HT-29 (cell line): ENCODE measurements around the gene ARSI. TPM values are rescaled to one million over a fixed set of nuclear protein-coding genes. Genes with fewer than 3 reads are reported as not detected.

Experiments used
- DNase-seq: peaks from one replicate; pipeline ENCODE4 v3.0.0-alpha.2; 2015; ENCODE audit warnings: low spot score
- total RNA-seq: library from RNA; depleted of rRNA; stranded (reverse); fragments of >200 nt; shearing (Covaris generic); gene quantifications from 2 replicates; pipeline ENCODE4 v1.2.3, GENCODE V29; 2014

The ARSI gene
- total RNA-seq, 1 experiment from 2014 or later: not detected

DNA sequence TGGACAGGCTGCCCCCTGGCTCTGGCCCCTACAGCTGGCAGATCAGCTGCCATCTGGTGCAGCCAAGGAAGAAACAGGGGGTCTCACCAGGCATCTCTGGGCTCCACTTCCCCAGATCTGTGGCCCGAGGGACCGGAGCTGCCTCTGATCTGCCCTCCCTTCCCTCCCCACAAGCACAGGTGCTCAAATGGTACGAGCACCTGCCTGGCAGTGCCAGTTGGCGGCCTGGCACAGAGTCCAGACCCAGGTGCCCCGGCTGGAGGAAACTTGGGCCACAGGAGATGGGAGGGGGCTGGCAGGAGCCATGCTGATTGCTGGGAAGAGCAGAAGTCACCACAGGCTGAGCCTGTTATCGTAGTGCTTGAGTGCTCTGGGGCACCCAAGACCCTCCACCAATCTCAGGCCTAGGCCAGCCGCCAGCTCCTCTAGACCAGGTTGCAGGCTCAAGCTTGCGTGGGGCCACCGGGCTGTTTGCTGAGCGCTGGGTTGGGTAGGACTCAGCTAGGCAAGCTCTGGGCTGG lies 8.1 kb downstream of the ARSI start:
- no peak for DNase-seq

DNA sequence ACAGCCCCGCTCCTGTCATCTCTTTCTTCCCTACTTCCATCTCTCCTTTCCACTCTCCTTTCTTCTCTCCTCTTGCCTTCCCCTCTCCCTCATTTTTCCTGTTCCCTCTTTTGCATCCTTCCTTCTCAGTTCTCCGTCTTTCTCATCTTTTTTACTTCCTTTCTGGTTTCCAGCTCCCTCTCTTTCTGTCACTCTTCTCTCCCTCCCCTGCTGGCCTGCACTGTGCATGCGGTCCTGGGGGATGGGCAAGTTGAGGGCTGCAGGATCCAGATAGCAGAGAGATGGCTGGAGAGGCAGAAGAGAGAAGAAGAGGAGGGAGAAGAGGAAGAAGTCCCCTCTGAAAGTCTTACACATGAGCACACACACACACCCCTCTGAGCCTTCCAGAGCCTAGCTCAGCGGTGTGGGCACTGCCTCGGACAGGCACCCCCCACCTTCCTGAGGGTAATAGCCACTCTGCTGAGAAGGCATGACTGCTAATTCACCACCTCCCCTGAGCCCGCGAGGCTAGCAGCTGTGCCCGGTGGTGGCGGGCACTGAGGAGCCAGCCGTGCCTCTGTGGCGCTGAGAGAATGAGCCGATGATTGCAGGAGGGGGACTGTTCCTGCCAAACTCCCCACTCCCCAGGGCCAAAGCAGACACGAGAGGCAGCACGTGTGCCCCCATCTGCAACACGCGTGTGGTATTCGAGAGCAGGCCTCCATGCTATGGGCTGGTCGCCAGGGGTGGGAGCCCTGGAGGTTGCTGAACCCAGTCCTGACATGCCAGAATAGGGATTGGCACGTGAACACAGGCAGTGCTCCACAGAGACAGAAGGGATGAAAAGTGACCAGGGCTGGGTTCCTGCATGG lies 9.4 kb downstream of the ARSI start:
- DNase-seq: no peak

DNA sequence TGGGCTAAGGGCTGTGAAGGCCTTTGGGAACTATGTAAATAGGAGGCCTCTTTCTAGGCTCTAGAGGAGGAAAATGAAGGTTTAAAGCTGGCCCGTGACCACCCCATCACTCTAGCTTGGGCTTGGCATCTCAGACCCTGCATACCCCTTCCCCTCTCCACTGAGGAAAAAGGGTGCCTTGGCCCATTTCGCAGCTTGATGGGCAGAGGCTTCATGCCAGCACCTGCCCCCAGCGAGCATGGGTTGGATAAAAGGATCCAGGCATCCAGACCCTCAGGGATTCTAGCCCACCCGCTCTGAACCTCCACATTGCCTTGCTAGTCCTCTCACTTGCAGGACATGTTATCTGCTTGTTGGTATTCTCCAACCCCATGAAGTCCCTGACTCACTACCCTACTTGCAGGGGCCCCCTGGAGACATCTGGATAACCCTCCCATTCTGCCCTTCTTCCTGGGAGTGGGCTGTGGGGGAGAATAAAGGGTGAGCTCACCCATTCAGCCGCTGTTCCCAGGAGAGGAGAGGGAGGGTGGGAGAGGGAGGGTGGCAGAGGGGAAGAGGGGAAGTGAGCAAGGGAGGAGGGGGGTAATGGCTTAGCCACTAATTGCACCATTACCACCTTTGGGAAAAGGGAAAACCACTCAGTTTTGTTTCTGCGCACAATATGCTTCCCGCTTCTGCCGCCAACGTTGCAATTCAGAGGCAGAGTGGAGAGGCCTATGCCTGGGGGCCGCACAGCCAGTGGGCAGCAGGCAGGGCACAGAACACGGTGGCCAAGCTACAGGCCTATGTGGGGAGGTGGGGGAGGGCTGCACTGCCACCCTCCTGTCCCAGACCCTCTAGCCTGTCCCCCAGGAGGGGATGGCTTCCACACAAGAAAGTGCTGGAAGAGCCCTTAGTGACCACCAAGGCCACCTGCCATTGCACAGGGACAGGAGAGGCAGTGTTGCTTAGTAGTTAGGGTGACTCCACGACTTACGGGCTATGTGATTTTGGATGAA lies 11.0 kb downstream of the ARSI start:
- no peak for DNase-seq

DNA sequence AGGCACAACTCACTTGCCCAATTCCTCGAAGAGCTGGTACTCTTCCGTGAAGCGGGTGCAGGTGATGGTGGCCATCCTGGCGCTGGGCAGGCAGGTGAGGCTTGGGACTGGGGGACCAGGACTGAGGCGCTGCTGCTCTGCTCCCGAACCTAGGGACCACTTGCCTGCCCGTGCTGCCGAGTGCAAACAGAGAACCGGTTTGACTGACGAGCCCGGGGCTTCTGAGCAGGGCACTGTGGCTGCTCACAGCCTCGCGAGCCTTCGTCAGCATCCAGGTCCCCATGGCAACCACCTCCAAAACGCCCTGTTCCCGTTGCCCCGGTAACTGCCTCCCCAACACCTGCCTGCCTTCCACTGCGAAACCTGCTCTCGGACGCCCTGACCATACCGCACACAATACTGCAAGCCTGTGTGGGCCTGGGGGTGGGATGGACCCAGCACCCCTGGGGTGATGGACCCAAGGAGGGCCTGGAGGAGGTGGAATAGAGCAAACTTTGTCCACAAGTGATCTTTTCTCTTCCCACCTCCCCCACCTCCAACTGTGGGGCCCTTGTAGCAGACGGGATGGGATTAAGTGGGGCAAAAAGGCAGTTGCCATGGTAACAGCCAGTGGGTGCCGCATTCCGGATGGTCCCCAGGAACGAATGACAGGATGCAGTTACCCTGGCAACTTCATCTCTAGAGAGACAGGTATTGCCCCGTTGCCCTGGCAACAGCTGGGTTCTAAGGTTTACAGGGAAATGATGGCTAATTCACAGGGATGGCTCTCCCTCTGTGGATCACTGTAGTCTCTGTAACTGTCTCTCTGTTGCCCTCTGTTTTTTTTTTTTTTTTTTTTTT lies 12.9 kb downstream of the ARSI start, which contains the start of gene CAMK2A:
Gene CAMK2A (minus strand): TSS at position 223 of the 840 bp plus-strand sequence. CDS start 148 bp downstream, at position 75.
- DNase-seq: no peak

DNA sequence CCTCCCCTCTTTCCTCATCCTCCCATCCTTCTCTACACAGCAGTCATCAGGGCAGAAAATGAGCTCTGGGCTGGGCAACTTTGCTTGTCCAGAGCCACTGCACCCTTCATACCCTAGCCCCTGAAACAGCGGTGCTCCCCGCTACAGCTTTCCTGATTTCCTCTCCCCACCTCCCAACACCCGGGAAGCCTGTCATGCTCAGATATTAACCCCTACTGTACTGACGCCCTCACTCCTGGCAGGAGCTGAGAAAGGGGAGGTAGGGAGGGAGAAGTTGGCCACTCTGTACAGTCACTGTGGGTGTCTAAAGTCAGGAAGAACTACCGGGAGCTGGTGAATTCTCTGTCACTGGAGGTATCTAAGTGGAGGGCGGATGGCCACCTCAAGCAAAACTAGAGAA lies 13.9 kb downstream of the ARSI start:
- no peak for DNase-seq

DNA sequence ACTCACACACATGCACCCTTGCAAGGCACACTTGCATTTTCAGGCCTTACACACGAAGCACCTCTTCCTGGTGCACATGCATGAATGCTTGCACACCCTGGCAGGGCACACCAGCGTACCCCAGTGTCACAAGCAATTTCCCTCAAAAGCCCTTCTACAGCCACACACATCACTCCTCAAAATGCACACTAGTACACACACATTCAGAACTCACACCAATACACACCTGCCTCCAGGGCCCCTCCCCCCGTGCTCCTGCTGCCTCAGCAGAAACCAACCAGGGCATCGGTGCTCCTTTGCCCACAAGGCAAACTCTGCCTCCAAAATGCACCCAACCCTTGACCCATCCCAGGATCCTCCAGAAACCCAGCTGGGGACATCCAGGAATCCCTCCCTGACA lies 14.3 kb downstream of the ARSI start:
- no peak for DNase-seq

DNA sequence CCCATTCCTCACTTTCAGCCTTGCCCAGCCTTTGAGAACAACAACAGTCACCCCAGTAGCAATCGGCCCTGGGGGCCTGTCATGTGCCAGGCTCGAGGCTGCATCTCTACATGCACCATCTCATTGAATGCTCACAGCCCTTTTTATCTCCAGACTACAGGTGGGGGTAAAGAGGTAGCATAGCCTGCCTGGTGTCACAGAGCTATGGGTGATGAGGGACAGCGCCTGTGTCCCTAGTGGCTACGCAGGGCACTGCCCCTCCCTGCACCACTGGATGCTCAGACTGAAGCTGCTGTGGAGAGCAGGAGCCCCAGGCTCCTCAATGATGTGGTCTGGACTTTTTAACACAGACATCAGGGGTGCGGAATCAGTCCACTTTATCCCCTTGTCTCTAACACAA lies 15.9 kb downstream of the ARSI start:
- peak; percentile 71 for DNase-seq

DNA sequence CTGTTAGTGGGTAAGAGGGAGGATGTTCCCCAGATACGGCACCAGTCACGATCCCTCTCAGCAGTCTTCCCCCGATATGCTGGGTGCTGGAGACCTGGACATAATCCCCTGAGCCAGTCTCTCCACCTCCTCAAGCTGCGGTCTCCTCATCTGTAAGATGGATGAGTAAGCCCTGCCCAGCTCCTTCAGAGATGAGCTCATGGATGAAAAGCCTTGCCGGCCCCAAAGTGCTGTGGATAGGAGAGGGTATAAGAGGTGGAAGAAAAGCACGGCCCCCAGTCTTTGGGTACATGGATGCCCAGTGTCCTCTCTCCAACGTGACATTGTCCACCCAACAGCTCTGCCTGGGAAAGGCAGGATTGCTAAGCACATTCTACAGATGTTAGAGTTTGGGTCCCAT lies 17.6 kb downstream of the ARSI start:
- DNase-seq: no peak

DNA sequence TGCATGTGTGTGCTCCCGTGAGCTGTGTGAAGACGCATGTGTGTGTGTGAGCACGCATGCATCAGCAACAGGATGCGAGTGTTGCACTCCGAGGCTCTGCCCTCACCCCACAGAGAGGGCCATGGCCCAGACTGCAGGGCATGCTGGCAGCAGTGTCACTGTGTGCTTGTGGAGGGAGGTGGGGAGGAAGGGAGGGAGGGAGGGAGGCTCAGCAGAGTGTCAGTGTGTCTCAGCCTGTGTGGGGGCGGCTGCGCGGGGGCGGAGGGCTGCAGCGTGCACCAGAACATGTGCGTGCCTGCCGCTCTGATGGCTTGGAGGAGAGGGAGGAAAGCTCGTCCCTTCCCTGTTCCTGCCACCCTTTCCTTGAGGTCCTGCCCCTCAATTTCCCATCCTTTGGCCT lies 18.4 kb downstream of the ARSI start:
- DNase-seq: no peak

DNA sequence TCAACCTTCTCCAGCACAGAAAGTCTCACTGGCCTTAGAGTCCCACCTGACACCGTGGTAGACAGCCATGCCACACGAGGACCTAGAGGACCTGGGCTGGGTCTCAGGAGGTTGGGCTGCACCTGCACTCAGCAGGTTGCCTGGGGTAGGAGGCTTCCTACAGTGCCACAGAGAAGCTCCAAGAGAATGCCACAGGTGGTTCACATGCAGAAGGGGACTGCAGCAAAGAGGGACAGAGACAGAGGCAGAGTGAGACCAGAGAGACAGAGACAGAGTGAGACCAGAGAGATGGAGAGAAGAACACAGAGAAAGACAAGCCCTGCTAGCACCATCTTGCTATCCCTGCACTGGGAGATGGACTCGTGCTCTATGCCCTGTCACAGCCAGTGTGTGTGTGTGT lies 18.8 kb downstream of the ARSI start:
- no peak for DNase-seq

DNA sequence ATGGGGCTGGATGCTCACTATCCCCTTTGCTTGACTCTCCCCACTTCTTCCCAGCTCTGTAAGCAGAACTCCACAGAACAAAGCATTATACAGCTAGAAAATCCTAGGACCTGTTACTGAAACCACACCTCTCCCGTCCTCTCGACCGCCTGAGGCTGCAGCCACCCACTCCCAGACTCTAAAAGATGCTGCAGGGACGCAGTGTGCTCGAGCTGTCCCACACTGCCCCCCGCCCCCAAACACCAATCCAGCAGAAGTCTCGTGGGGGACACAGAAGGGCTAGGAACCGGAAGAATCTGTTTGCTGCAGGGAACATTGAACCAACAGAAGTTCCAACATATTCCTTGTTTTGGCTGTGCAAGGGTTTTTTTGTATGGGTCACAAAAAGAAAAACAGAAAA lies 20.7 kb downstream of the ARSI start:
- no peak for DNase-seq

DNA sequence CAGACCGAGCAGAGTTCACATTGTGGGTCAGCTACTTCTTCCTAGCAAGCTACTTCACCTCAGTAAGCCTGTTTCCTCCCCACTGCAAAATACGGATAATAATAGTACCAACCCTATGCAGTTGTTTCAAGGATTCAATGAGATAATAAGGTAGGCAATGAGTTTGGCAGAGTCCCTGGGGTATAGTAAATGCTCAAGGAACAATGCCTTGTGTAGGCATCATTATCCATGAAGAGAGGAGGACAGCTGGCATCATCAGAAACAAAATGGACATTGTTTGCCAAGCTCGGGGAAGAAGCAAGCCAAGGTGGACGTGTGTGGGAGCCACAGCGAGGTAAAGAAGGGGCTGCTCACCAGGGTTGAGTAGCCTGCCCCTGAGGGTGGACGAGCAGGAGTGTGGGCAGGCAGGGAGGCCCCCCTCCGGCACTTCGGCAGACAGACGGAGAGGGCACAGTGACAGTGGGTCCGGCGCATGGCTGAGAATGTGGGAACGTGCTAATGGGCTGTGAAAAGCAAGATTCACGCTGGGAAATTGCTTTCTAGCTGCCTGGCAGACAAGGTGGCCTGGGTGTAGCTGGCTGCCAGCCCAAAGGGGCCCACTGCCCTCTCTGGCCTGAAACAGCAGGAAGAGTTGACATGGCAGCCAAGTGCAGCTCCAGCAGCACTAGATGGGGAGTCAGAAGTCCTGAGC lies 23.2 kb downstream of the ARSI start:
- no peak for DNase-seq

DNA sequence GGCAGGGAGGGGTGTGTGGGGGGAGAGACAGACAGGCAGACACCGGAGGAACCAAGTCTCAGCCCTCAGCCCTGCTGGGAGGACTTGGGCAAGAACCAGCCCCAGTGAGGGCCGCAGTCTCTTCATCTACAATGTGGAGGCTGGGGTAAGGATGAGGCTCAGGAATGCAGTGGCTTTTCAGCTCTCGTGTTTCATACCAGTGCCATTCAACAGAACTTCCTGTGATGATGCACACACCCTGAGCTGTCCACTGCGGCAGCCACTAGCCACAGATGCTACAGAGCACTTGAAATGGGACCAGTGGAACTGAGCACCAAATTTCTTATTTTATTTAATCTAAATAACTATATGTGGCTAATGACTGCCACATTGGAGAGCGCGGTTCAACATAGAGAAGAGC lies 23.8 kb downstream of the ARSI start:
- DNase-seq: no peak

DNA sequence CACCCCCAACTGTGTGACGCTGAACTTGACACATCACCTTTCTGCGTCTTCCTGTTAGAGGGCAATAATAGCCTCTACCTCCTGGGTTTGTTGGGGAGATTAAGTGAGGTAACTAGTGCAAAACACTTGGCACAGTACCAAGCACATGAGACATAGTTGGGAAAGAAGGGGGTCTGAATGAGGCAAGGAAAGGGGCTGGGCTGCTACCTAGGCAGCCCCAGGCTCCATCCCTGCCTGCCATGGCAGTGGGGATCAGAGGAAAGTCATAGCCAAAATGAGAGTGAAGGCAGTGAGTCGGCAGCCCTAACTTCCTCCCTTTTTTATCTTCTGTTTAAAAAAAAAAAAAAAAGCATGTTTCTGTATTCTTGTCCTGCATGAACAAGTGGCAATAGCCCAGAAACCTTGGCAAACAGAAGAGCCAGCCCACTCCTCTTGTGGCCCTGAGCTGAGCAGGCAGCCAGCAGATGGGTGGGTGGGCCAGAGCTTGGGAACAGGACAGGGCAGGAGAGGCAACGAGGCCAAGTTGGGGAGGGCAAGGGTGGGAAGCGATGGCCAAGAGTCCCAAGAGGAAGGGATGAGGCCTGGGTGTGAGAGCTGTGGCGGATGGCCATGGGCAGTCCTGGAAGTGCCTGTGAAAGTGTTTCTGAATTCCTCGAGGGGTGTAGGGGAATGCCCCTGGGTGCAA lies 24.5 kb downstream of the ARSI start:
- DNase-seq: no peak

DNA sequence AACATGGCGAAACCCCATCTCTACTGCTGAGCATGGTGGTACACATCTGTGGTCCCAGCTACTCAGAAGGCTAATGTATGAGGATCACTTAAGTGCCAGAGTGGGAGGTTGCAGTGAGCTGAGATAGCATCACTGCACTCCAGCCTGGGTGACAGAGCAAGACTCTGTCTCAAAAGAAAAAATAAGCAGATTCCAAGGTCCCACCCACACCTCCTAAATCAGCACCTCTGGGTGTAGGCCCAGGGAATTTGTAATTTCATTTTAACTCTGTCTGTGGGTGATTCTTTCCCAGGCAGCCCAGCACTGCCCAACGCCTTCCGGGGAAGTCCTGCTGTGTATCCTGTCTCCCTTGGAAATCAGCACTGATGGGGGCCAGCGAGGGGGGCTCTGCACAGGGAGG lies 25.7 kb downstream of the ARSI start:
- no peak for DNase-seq

DNA sequence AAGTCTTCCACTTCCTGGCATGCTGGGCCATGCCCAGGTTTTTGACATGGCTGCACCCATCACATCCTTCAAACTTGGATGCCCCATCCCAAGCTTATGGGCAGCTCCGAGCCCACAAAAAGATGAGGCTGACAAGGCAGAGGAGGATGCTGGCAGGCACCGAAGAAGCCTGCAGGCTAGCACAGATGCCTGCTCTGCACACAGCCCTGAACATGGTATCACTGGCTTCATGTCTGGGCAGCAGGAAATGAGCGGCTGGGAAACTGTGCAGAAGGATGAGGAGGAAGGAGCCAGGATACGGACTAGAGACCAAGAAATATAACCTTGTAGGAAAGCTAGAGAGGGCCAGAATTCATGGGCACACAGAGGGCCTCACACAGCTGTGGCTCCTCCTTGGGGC lies 27.9 kb downstream of the ARSI start:
- no peak for DNase-seq

DNA sequence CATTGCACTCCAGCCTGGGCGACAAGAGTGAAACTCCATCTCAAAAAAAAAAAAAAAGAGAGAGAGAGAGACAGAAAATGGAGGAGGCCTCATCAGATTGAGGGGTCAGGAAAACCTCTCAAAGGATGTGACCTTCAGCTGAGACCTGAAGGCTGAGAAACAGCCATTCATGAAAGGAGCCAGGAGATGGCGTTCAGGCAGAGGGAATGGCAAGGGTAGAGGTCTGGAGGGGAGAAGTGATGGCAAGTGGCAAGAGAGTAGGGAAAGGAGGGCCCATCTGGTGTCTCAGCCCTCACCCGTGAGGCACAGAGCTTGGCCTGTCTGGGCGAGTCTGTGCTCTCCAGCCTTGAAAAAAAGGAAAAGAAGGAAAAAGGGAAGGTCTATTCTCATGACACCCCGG lies 30.2 kb downstream of the ARSI start:
- peak; percentile 27 for DNase-seq

DNA sequence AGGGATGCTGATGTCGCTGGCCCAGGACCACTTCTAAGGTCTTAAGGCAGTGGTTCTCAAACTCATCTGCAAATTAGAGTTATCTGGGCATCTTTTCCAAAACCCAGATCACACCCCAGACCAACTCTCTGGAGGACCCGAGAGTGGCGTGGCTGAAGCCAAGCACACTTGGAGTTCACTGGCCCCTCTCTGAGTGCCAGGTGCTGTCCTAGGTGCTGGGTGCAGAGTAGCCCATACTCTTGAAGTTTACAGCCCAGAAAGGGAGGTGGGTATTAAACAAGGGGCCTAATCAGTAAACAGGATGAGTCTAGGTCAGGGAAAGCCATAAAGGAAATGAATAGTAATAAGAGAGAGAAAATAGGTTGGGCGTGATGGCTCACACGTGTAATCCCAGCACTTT lies 30.8 kb downstream of the ARSI start:
- DNase-seq: no peak

DNA sequence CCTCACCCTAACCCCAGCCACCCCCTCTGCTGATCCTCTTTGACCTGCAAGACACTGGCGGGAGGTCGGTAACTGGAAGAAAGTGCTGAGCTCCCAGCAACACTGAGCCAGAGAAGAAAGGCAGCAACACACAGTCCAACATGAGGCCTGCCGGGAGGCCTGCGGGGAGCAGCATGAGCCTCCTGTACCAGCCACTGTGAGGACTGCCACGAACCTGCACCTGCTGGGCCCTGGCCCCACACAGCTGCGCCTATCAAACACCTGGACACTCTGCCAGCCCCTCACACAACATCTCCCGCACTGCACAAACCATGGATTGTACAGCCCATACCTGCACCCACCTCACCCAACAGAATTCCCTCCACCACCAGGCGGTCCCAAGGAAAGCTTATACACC lies 31.4 kb downstream of the ARSI start:
- no peak for DNase-seq
